ENCODE results near the gene FAM111A.

FAM111A gene

GRCh38 chr11:59196777-59197176 is 54.1 kb downstream of the FAM111A start:
- no peak for TF ChIP-seq CTCF (conservative IDR thresholded peaks at IDR 0.05; ENCODE audit: low read depth)
- CTCF ChIA-PET: interaction anchor here (1.0 kb wide), 1 partner anchor 25 kb away, joined by 3 read pairs; the partner anchor contains the start of gene DTX4
- H3K27ac ChIP-seq: no peak overlapping the region
- POLR2A ChIA-PET (ENCODE audit: low non-redundant PET): no interaction called here
- no peak for DNase-seq (ENCODE audit: low spot score)

- no peak for TF ChIP-seq CTCF (conservative IDR thresholded peaks at IDR 0.05; ENCODE audit: low read depth)
- ChIA-PET POLR2A (ENCODE audit: low non-redundant PET) (no interaction called here), CTCF (interaction anchor here (0.7 to 1.4 kb wide), 4 partner anchors 26 to 233 kb away, joined by 3 to 5 read pairs (median 4); partner anchors contain the start of gene DTX4)
- no peak overlapping the region for H3K27ac ChIP-seq
- no peak for DNase-seq (ENCODE audit: low spot score)
Observed at GRCh38 chr11:59197991-59198390, 55.3 kb downstream of the FAM111A start.

- DNase-seq (ENCODE audit: low spot score): no peak
- CTCF ChIA-PET: interaction anchor here (1.4 kb wide), 1 partner anchor 27 kb away, joined by 5 read pairs; the partner anchor contains the start of gene DTX4
- H3K27ac ChIP-seq: no peak overlapping the region
- TF ChIP-seq CTCF (conservative IDR thresholded peaks at IDR 0.05; ENCODE audit: low read depth): no peak
- POLR2A ChIA-PET (ENCODE audit: low non-redundant PET): no interaction called here
Observed at GRCh38 chr11:59198726-59199125, 56.1 kb downstream of the FAM111A start.

GRCh38 chr11:59199546-59200422 is 57.1 kb downstream of the FAM111A start:
- H3K27ac ChIP-seq: no peak overlapping the region
- ChIA-PET CTCF (interaction anchor here (1.4 to 1.6 kb wide), 2 partner anchors 28 kb away, joined by 5 to 7 read pairs; partner anchors contain the start of gene DTX4), POLR2A (ENCODE audit: low non-redundant PET) (no interaction called here)
- no peak for DNase-seq (ENCODE audit: low spot score)
- no peak for TF ChIP-seq CTCF (conservative IDR thresholded peaks at IDR 0.05; ENCODE audit: low read depth)

- ChIA-PET CTCF (interaction anchor here (1.6 kb wide), 1 partner anchor 28 kb away, joined by 7 read pairs; the partner anchor contains the start of gene DTX4), POLR2A (ENCODE audit: low non-redundant PET) (no interaction called here)
- no peak for TF ChIP-seq CTCF (conservative IDR thresholded peaks at IDR 0.05; ENCODE audit: low read depth)
- no peak for DNase-seq (ENCODE audit: low spot score)
- H3K27ac ChIP-seq: no peak overlapping the region
Observed at GRCh38 chr11:59200423-59200746, 57.7 kb downstream of the FAM111A start.

GRCh38 chr11:59201353-59201752 is 58.7 kb downstream of the FAM111A start:
- ChIA-PET CTCF (interaction anchor here (0.6 to 3.1 kb wide), 3 partner anchors 21 to 30 kb away, joined by 3 to 15 read pairs (median 7); partner anchors contain the start of gene DTX4), POLR2A (ENCODE audit: low non-redundant PET) (no interaction called here)
- DNase-seq (ENCODE audit: low spot score): peak; percentile 32
- 0 out of 2 replicates have a peak, but pooled peaks have one; percentile 14 for TF ChIP-seq CTCF (conservative IDR thresholded peaks at IDR 0.05; ENCODE audit: low read depth)
- H3K27ac ChIP-seq: no peak overlapping the region

Data from RWPE1 (cell line).